Measurements from ENCODE around the gene CD93.

GRCh38 chr20:23108871-23109270 is 22.7 kb upstream of the CD93 start:
- TF ChIP-seq CTCF (IDR thresholded peaks at IDR 0.05) (no peak), POLR2A (IDR thresholded peaks at IDR 0.05) (no peak)
